Loucy (cell line): Measurements from ENCODE around the gene CACNA1C.

ENCODE experiments used
- H2AFZ ChIP-seq: fragments of 200-600 bp; sonication (generic); 2 replicates; pipeline ENCODE4 v1.6.0; 2016; ENCODE audit warnings: antibody characterized with exemption, mild to moderate bottlenecking, low read length, moderate library complexity
- H3F3A ChIP-seq: fragments of 200-600 bp; 2 replicates; pipeline ENCODE4 v1.6.0; 2016; ENCODE audit warnings: antibody characterized with exemption, low read depth, mild to moderate bottlenecking
- H3K27me3 ChIP-seq: fragments of 200-600 bp; sonication (generic); 2 replicates; pipeline ENCODE4 v1.6.1; 2014; ENCODE audit warnings: low read length, mild to moderate bottlenecking; ENCODE audit not compliant: insufficient read depth, poor library complexity, severe bottlenecking
- H3K36me3 ChIP-seq: fragments of 200-600 bp; sonication (generic); 2 replicates; pipeline ENCODE4 v1.6.1; 2016; ENCODE audit warnings: low read length; ENCODE audit not compliant: insufficient read depth
- H3K4me1 ChIP-seq: fragments of 200-600 bp; sonication (generic); 2 replicates; pipeline ENCODE4 v1.5.1; 2014; ENCODE audit warnings: low read length, mild to moderate bottlenecking; ENCODE audit not compliant: insufficient read depth, poor library complexity, severe bottlenecking
- H3K4me2 ChIP-seq: fragments of 200-600 bp; sonication (generic); 2 replicates; pipeline ENCODE4 v1.6.0; 2014; ENCODE audit warnings: antibody characterized with exemption, low read length, low read depth, mild to moderate bottlenecking; ENCODE audit not compliant: poor library complexity, severe bottlenecking
- H3K4me3 ChIP-seq: fragments of 200-600 bp; sonication (generic); 2 replicates; pipeline ENCODE4 v1.5.1; 2014; ENCODE audit warnings: low read length, mild to moderate bottlenecking, mixed read lengths; ENCODE audit not compliant: poor library complexity, severe bottlenecking
- H3K79me2 ChIP-seq: fragments of 200-600 bp; sonication (generic); 2 replicates; pipeline ENCODE4 v1.6.1; 2014; ENCODE audit warnings: low read length; ENCODE audit not compliant: insufficient read depth
- H3K9ac ChIP-seq: fragments of 200-600 bp; sonication (generic); 2 replicates; pipeline ENCODE4 v1.6.0; 2014; ENCODE audit warnings: mild to moderate bottlenecking, low read depth, low read length, moderate library complexity; ENCODE audit not compliant: poor library complexity, severe bottlenecking
- H3K9me2 ChIP-seq: fragments of 200-600 bp; sonication (generic); replicated peaks from 2 replicates; pipeline ENCODE4 v1.6.1; 2016; ENCODE audit warnings: low read depth, low read length, mixed read lengths
- H3K9me3 ChIP-seq: fragments of 200-600 bp; sonication (generic); 2 replicates; pipeline ENCODE4 v1.6.1; 2014; ENCODE audit warnings: mild to moderate bottlenecking, antibody characterized with exemption, low read length, low read depth; ENCODE audit not compliant: insufficient read depth
- H4K20me1 ChIP-seq: fragments of 200-600 bp; sonication (generic); 2 replicates; pipeline ENCODE4 v1.6.0; 2014; ENCODE audit warnings: antibody characterized with exemption, low read length, mild to moderate bottlenecking; ENCODE audit not compliant: insufficient read depth, poor library complexity, severe bottlenecking
- CTCF ChIP-seq: fragments of 200-600 bp; sonication (generic); conservative IDR thresholded peaks from 2 replicates; pipeline ENCODE4 v1.5.1; 2014; ENCODE audit warnings: mild to moderate bottlenecking, antibody characterized with exemption, low read length
- EZH2phosphoT487 ChIP-seq: fragments of 200-600 bp; IDR thresholded peaks from 2 replicates; pipeline ENCODE4 v1.6.1; 2018; ENCODE audit warnings: antibody characterized with exemption, mild to moderate bottlenecking, moderate library complexity, borderline replicate concordance

The CACNA1C gene

GRCh38 chr12:2654741-2655140 lies 602.0 kb downstream of the CACNA1C start:
- no peaks in the 10 kb centered on the region for H3K79me2 ChIP-seq
- H3K9ac ChIP-seq, result no peak overlapping the region
- H2AFZ ChIP-seq, result no peak overlapping the region
- H3K4me3 ChIP-seq, result no peak overlapping the region
- H3F3A ChIP-seq, result no peaks in the 10 kb centered on the region
- TF ChIP-seq CTCF (no peak), EZH2phosphoT487 (no peak)
- H3K4me2 ChIP-seq, result no peak overlapping the region
- no peaks in the 10 kb centered on the region for H3K27me3 ChIP-seq
- no peaks in the 10 kb centered on the region for H3K9me2 ChIP-seq
- no peaks in the 10 kb centered on the region for H3K4me1 ChIP-seq
- no peaks in the 10 kb centered on the region for H3K36me3 ChIP-seq
- H4K20me1 ChIP-seq, result no peaks in the 10 kb centered on the region
- H3K9me3 ChIP-seq, result no peaks in the 10 kb centered on the region

- H4K20me1 ChIP-seq, result no peaks in the 10 kb centered on the region
- no peaks in the 10 kb centered on the region for H3K9me2 ChIP-seq
- H3K9me3 ChIP-seq, result no peaks in the 10 kb centered on the region
- H3K4me2 ChIP-seq, result no peak overlapping the region
- no peak overlapping the region for H2AFZ ChIP-seq
- H3K79me2 ChIP-seq, result no peaks in the 10 kb centered on the region
- no peaks in the 10 kb centered on the region for H3F3A ChIP-seq
- no peak for TF ChIP-seq CTCF
- no peak for TF ChIP-seq EZH2phosphoT487
- no peak overlapping the region for H3K9ac ChIP-seq
- H3K4me3 ChIP-seq, result no peak overlapping the region
- H3K4me1 ChIP-seq, result no peaks in the 10 kb centered on the region
- H3K27me3 ChIP-seq, result no peaks in the 10 kb centered on the region
- H3K36me3 ChIP-seq, result no peaks in the 10 kb centered on the region
Measured at GRCh38 chr12:2662524-2662923, 609.7 kb downstream of the CACNA1C start.

GRCh38 chr12:2664721-2665577 lies 612.2 kb downstream of the CACNA1C start:
- no peaks in the 10 kb centered on the region for H3F3A ChIP-seq
- H3K27me3 ChIP-seq, result no peaks in the 10 kb centered on the region
- H3K4me3 ChIP-seq, result no peak overlapping the region
- H3K4me1 ChIP-seq, result no peaks in the 10 kb centered on the region
- TF ChIP-seq CTCF, result no peak
- TF ChIP-seq EZH2phosphoT487, result no peak
- no peak overlapping the region for H3K9ac ChIP-seq
- H3K9me3 ChIP-seq, result no peaks in the 10 kb centered on the region
- no peaks in the 10 kb centered on the region for H3K79me2 ChIP-seq
- no peaks in the 10 kb centered on the region for H4K20me1 ChIP-seq
- no peak overlapping the region for H2AFZ ChIP-seq
- H3K9me2 ChIP-seq, result no peaks in the 10 kb centered on the region
- no peak overlapping the region for H3K4me2 ChIP-seq
- H3K36me3 ChIP-seq, result no peaks in the 10 kb centered on the region
